Keratinocyte (primary cell): ENCODE measurements around the gene ITFG1. TPM values are rescaled to one million over a fixed set of nuclear protein-coding genes. Genes with fewer than 3 reads are reported as not detected.
A peak's percentile ranks its signal among the peaks of the same experiment; 100 is the strongest.

Experiments
- DNase-seq: peaks from one replicate; pipeline ENCODE4 v3.0.0-alpha.2; 2011; ENCODE audit warnings: low read depth, missing footprints, low spot score
- FAIRE-seq: peaks from 2 replicates; lab custom pipeline; 2011; peaks lifted over from hg19 to GRCh38; lab: Jason Lieb, UNC
- H2AFZ ChIP-seq: 2 replicates; pipeline ENCODE4 v1.6.0; 2012; ENCODE audit warnings: low read length, control low read depth, inconsistent platforms; ENCODE audit not compliant: control insufficient read depth
- H3K27ac ChIP-seq: 2 replicates; pipeline ENCODE4 v1.5.1; 2011; ENCODE audit warnings: low read length; ENCODE audit not compliant: control insufficient read depth, insufficient read depth
- H3K27me3 ChIP-seq: 3 replicates; pipeline ENCODE4 v1.6.0; 2011; ENCODE audit warnings: low read length; ENCODE audit not compliant: control insufficient read depth, insufficient read depth; ENCODE audit errors: extremely low read depth
- H3K36me3 ChIP-seq, 2 experiments: 2 replicates in 1 of 2; 3 replicates in 1 of 2; pipeline ENCODE4 v1.5.1; 2011; ENCODE audit warnings: low read length in 2 of 2, mild to moderate bottlenecking in 1 of 2; ENCODE audit not compliant: control insufficient read depth in 2 of 2, insufficient read depth in 2 of 2; ENCODE audit errors: extremely low read depth in 1 of 2
- H3K4me1 ChIP-seq: 3 replicates; pipeline ENCODE4 v1.5.1; 2011; ENCODE audit warnings: low read length; ENCODE audit not compliant: control insufficient read depth, insufficient read depth; ENCODE audit errors: extremely low read depth
- H3K4me2 ChIP-seq: 3 replicates; pipeline ENCODE4 v1.6.0; 2011; ENCODE audit warnings: low read depth, low read length; ENCODE audit not compliant: control insufficient read depth, insufficient read depth; ENCODE audit errors: extremely low read depth
- H3K4me3 ChIP-seq, 3 experiments: fragments of 200-600 bp in 1 of 3; sonication (generic) in 1 of 3; 2 replicates in 2 of 3; 3 replicates in 1 of 3; pipeline ENCODE4 v1.5.1; 2011 to 2016; ENCODE audit warnings: low read length in 3 of 3, mild to moderate bottlenecking in 3 of 3, control low read depth in 2 of 3, inconsistent platforms in 1 of 3, low read depth in 1 of 3, mixed read lengths in 1 of 3, mixed run types in 1 of 3, moderate library complexity in 1 of 3; ENCODE audit not compliant: control insufficient read depth in 2 of 3, insufficient read depth in 2 of 3; ENCODE audit errors: extremely low read depth in 1 of 3
- H3K79me2 ChIP-seq: 2 replicates; pipeline ENCODE4 v1.6.0; 2012; ENCODE audit warnings: low read length; ENCODE audit not compliant: control insufficient read depth, insufficient read depth
- H3K9ac ChIP-seq: 3 replicates; pipeline ENCODE4 v1.6.0; 2011; ENCODE audit warnings: low read length; ENCODE audit not compliant: control insufficient read depth, insufficient read depth; ENCODE audit errors: extremely low read depth
- H3K9me1 ChIP-seq: 3 replicates; pipeline ENCODE4 v1.6.0; 2011; ENCODE audit warnings: low read length; ENCODE audit not compliant: control insufficient read depth, insufficient read depth; ENCODE audit errors: extremely low read depth
- H3K9me3 ChIP-seq: 2 replicates; pipeline ENCODE4 v1.5.1; 2012; ENCODE audit warnings: low read depth, low read length; ENCODE audit not compliant: control insufficient read depth
- H4K20me1 ChIP-seq: 3 replicates; pipeline ENCODE4 v1.6.0; 2011; ENCODE audit warnings: low read length; ENCODE audit not compliant: control insufficient read depth, insufficient read depth; ENCODE audit errors: extremely low read depth
- CTCF ChIP-seq, 3 experiments: IDR thresholded peaks in 1 of 3; conservative IDR thresholded peaks in 1 of 3; optimal IDR thresholded peaks in 1 of 3; 2 replicates in 2 of 3; 3 replicates in 1 of 3; pipeline versions ENCODE3 to v1.5.1; 2011; ENCODE audit warnings: low read length in 3 of 3, mild to moderate bottlenecking in 3 of 3, moderate library complexity in 2 of 3, control low read depth in 1 of 3, inconsistent platforms in 1 of 3; ENCODE audit not compliant: insufficient read depth in 2 of 3; ENCODE audit errors: extremely low read depth in 1 of 3
- EZH2 ChIP-seq: IDR thresholded peaks from one replicate; pipeline ENCODE4 v1.6.1; 2012; ENCODE audit warnings: inconsistent platforms, mild to moderate bottlenecking, low read length, moderate library complexity
- dilution Hi-C: fragments of 300-500 bp; cut with MboI; formaldehyde crosslinking; loops from one replicate; pipeline ENCODE4 v1.7.0; 2020; ENCODE audit warnings: low sequenced_read_pairs; ENCODE audit not compliant: extremely low pct_ligation_motif_present
- polyA plus RNA-seq, 5 experiments: library from polyadenylated mRNA; depleted of rRNA in 3 of 5; stranded (reverse) in 3 of 5; stranded (forward) in 1 of 5; unstranded in 1 of 5; fragments of >200 nt; gene quantifications; 1 replicate in 1 of 5; 2 replicates in 3 of 5; 3 replicates in 1 of 5; pipeline versions ENCODE4 v1.2.1 to v1.2.3, GENCODE V29; 2011 to 2012; ENCODE audit warnings: missing spikeins in 2 of 5, low read depth in 1 of 5, low replicate concordance in 1 of 5

ITFG1 gene
- polyA plus RNA-seq, 1 donor (not counting 4 experiments of a cell fraction or from before 2014, with no cell fraction given): 83.8 TPM

DNA sequence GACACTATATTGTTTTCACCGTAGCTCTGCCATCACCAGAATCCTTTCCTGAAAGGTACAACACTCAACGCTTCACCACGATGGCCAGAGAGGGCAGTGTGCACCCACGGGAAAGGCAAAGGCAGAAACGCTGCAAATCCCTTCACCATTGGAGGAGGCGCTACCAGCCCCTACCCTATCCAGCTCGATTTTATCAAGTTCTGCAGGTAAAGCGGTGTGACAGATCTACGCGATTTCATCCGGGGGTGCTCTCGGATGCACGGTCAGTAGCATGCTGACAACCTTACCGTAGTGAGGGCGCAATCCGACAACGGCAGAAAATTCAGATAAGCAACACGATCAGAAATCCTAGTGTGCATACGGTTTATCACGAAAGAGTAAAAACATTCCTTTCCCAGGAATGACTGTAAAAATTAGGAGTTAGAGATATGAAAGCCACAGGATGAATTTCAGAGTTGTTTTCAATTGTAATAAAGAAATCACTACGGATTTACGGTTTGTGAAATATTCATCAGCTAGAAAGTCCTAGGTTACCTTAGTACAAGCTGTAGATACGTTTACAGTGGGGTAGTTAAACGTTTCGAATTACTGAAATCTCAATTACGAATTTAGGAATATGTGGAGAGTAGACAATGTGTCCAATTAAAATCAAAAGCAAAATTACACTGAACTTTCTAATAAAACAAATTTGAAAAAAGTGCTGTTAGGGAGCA lies 318.9 kb downstream of the ITFG1 start:
- H3K9me1 ChIP-seq: peaks cover 4% of the 10 kb centered on the region
- H4K20me1 ChIP-seq: no peaks in the 10 kb centered on the region
- H3K4me3 ChIP-seq: peak overlapping the region; percentile 66 to 84 (median 68)
- no peaks in the 10 kb centered on the region for H3K36me3 ChIP-seq
- H2AFZ ChIP-seq: no peak overlapping the region
- peaks cover 43% of the 10 kb centered on the region for H3K4me1 ChIP-seq
- peak; percentile 91 for FAIRE-seq
- no peaks in the 10 kb centered on the region for H3K27me3 ChIP-seq
- peaks cover 58% of the 10 kb centered on the region for H3K79me2 ChIP-seq
- peak overlapping the region; percentile 89 for H3K4me2 ChIP-seq
- dilution Hi-C loops: no loop called here
- H3K9ac ChIP-seq: peak overlapping the region; percentile 78
- H3K27ac ChIP-seq: peak overlapping the region; percentile 71
- H3K9me3 ChIP-seq: no peaks in the 10 kb centered on the region
- DNase-seq: peak; percentile 52
- peak; percentile 97 for TF ChIP-seq CTCF (optimal IDR thresholded peaks at IDR 0.05 in 1 of 3, IDR thresholded peaks at IDR 0.05 in 1 of 3, conservative IDR thresholded peaks at IDR 0.05 in 1 of 3; ENCODE audit: extremely low read depth in 1 of 3, insufficient read depth in 2 of 3, low read length in 3 of 3)
- TF ChIP-seq EZH2: no peak

DNA sequence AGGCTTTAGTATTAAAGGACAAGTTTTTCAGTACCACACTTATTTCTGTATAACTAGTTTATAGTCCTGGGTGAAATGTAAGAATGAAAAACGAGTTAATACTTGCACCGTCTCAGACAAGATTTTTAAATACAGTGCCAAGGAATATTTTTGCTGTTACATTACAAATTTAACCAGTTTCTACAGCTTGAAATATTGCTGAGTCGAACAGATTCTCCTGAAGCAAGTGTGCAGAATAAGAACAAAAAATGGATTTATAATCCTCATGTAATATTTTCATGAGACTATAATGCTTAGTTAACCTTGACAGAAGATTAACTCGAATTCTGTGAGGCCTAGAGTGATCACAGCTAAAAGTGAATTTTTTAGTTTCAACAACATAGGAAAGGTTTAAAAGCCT lies 320.2 kb downstream of the ITFG1 start:
- dilution Hi-C loops: no loop called here
- H3K36me3 ChIP-seq: no peaks in the 10 kb centered on the region
- H3K4me2 ChIP-seq: peak overlapping the region; percentile 89
- no peaks in the 10 kb centered on the region for H3K27me3 ChIP-seq
- peaks cover 4% of the 10 kb centered on the region for H3K9me1 ChIP-seq
- no peak overlapping the region for H3K9ac ChIP-seq
- TF ChIP-seq EZH2: no peak
- no peak for TF ChIP-seq CTCF (optimal IDR thresholded peaks at IDR 0.05 in 1 of 3, IDR thresholded peaks at IDR 0.05 in 1 of 3, conservative IDR thresholded peaks at IDR 0.05 in 1 of 3; ENCODE audit: extremely low read depth in 1 of 3, insufficient read depth in 2 of 3, low read length in 3 of 3)
- FAIRE-seq: no peak
- H3K9me3 ChIP-seq: no peaks in the 10 kb centered on the region
- H3K79me2 ChIP-seq: peaks cover 60% of the 10 kb centered on the region
- H3K27ac ChIP-seq: peak overlapping the region; percentile 13
- DNase-seq: no peak
- H3K4me1 ChIP-seq: peaks cover 54% of the 10 kb centered on the region
- H3K4me3 ChIP-seq: peak overlapping the region in 1 of 3 experiments; percentile 30
- no peak overlapping the region for H2AFZ ChIP-seq
- no peaks in the 10 kb centered on the region for H4K20me1 ChIP-seq
